ENCODE measurements around the gene TRIM33. TPM values are rescaled to one million over a fixed set of nuclear protein-coding genes. Genes with fewer than 3 reads are reported as not detected.

The TRIM33 gene
- total and polyA plus RNA-seq, 2 of the 13 experiments (the other 11 are each of a cell fraction or from before 2014, with no cell fraction given) = 35.5 to 42.2 TPM

GRCh38 chr1:114467491-114467890, 43.5 kb downstream of the TRIM33 start (continued):
- TF ChIP-seq BCLAF1 (IDR thresholded peaks at IDR 0.05) (no peak), JUNB (CRISPR knock-in tag; IDR thresholded peaks at IDR 0.05; ENCODE audit: borderline replicate concordance) (no peak; the same call in 1 of the 2 replicates), NR2C2 (CRISPR knock-in tag; IDR thresholded peaks at IDR 0.05; ENCODE audit: borderline replicate concordance) (peak; percentile 24; the same call in 1 of the 2 replicates), ATRX (CRISPR knock-in tag; IDR thresholded peaks at IDR 0.05; ENCODE audit: borderline replicate concordance) (no peak), ZNF737 (CRISPR knock-in tag; IDR thresholded peaks at IDR 0.05; ENCODE audit: borderline replicate concordance) (no peak), IRF9 (CRISPR knock-in tag; IDR thresholded peaks at IDR 0.05; ENCODE audit: borderline replicate concordance) (no peak), ARID5B (CRISPR knock-in tag; IDR thresholded peaks at IDR 0.05) (peak; percentile 100), TAF15 (IDR thresholded peaks at IDR 0.05; ENCODE audit: low read depth, low read length, poor library complexity, severe bottlenecking) (no peak), MAX (IDR thresholded peaks at IDR 0.05) (peak; percentile 15; the same call in 1 of the 2 replicates), ARID2 (CRISPR knock-in tag; IDR thresholded peaks at IDR 0.05; ENCODE audit: borderline replicate concordance) (peak; percentile 39; the same call in 1 of the 2 replicates), ZNF841 (CRISPR knock-in tag; IDR thresholded peaks at IDR 0.05; ENCODE audit: borderline replicate concordance) (no peak), XBP1 (CRISPR knock-in tag; IDR thresholded peaks at IDR 0.05) (no peak), YEATS4 (CRISPR knock-in tag; IDR thresholded peaks at IDR 0.05; ENCODE audit: borderline replicate concordance) (peak; percentile 23; the same call in 1 of the 2 replicates), RCOR2 (CRISPR knock-in tag; IDR thresholded peaks at IDR 0.05) (peak; percentile 91), NFYB (CRISPR knock-in tag; IDR thresholded peaks at IDR 0.05) (no peak), EZH2 (conservative IDR thresholded peaks at IDR 0.05; ENCODE audit: low read depth, low read length) (no peak), ZNF292 (CRISPR knock-in tag; IDR thresholded peaks at IDR 0.05; ENCODE audit: borderline replicate concordance, low read depth) (0 out of 2 replicates have a peak, but pooled peaks have one; percentile 45), IRF2 (CRISPR knock-in tag; IDR thresholded peaks at IDR 0.05) (0 out of 2 replicates have a peak, but pooled peaks have one; percentile 55), THAP11 (CRISPR knock-in tag; IDR thresholded peaks at IDR 0.05) (peak; percentile 76), ZFP82 (CRISPR knock-in tag; IDR thresholded peaks at IDR 0.05; ENCODE audit: borderline replicate concordance) (no peak), ZFYVE20 (CRISPR knock-in tag; IDR thresholded peaks at IDR 0.05; ENCODE audit: borderline replicate concordance, low read depth) (no peak), SCMH1 (CRISPR knock-in tag; IDR thresholded peaks at IDR 0.05; ENCODE audit: borderline replicate concordance) (no peak), ZSCAN22 (CRISPR knock-in tag; IDR thresholded peaks at IDR 0.05) (no peak), SAP130 (CRISPR knock-in tag; IDR thresholded peaks at IDR 0.05; ENCODE audit: low read depth) (peak; percentile 86)
